T-helper 17 cell (primary cell): ENCODE results near the gene SPCS2. TPM values are rescaled to one million over a fixed set of nuclear protein-coding genes. Genes with fewer than 3 reads are reported as not detected.

ENCODE experiments used
- ATAC-seq: fragments of 150-1000 bp; cut with Tn5 transposase; 2 replicates; pipeline ENCODE4 v1.10.0; 2021; ENCODE audit warnings: mild to moderate bottlenecking, moderate library complexity
- DNase-seq, 3 donors: peaks; one replicate each; pipeline versions ENCODE4 v3.0.0 to v3.0.0-alpha.2; 2020 to 2021
- H3K9me3 ChIP-seq: one replicate; pipeline ENCODE4 v1.7.0; 2013; ENCODE audit warnings: low read length, mild to moderate bottlenecking; ENCODE audit not compliant: control insufficient read depth, poor library complexity, severe bottlenecking
- H3K27ac Mint-ChIP-seq: one replicate; pipeline ENCODE4 v1.8.0; 2022; ENCODE audit warnings: mild to moderate bottlenecking, moderate library complexity, mixed read lengths
- H3K27me3 Mint-ChIP-seq: one replicate; pipeline ENCODE4 v1.8.0; 2022; ENCODE audit warnings: mixed read lengths
- H3K36me3 Mint-ChIP-seq: one replicate; pipeline ENCODE4 v1.8.0; 2022; ENCODE audit warnings: low read depth, mixed read lengths
- H3K4me1 Mint-ChIP-seq: one replicate; pipeline ENCODE4 v1.8.0; 2022; ENCODE audit warnings: mild to moderate bottlenecking, mixed read lengths
- H3K4me3 Mint-ChIP-seq: one replicate; pipeline ENCODE4 v1.8.0; 2022; ENCODE audit warnings: mild to moderate bottlenecking, moderate library complexity, mixed read lengths
- total RNA-seq, 4 donors: library from RNA in 2 of 4; stranded (reverse) in 2 of 4; gene quantifications; one replicate each; pipeline ENCODE4 v1.2.3 and lab custom pipeline; 2022 to 2026

Gene SPCS2
- 10 to 100 TPM; 63.7 to 87.0 TPM for total RNA-seq
- 11.2 to 14.0 reads per million in 2 donors for total RNA-seq (lab: John Stamatoyannopoulos, UW)

GRCh38 chr11:74948898-74949752 lies at the start of gene SPCS2, which contains the start of gene XRRA1:
Gene SPCS2, plus strand, starts transcription at chr11:74949266. Its CDS starts 20 bp downstream, at chr11:74949286.
Gene XRRA1, minus strand, starts transcription at chr11:74949091. Its CDS starts 8,213 bp downstream, at chr11:74940878.
- H3K27me3 Mint-ChIP-seq: no peaks in the 10 kb centered on the region
- DNase-seq (peak; percentile 93 to 96 (median 95)), ATAC-seq (peak; percentile 97)
- H3K9me3 ChIP-seq: no peaks in the 10 kb centered on the region
- H3K27ac Mint-ChIP-seq: peak within 1 kb of the TSS; percentile 99
- H3K4me1 Mint-ChIP-seq: peaks cover 48% of the 10 kb centered on the region
- H3K36me3 Mint-ChIP-seq: peaks cover 10% of the 10 kb centered on the region
- H3K4me3 Mint-ChIP-seq: peak within 1 kb of the TSS; percentile 99

GRCh38 chr11:74902342-74902741 lies 46.7 kb upstream of the SPCS2 start:
- no peak for ATAC-seq
- H3K27me3 Mint-ChIP-seq: no peaks in the 10 kb centered on the region
- H3K27ac Mint-ChIP-seq: no peak overlapping the region
- no peak for DNase-seq
- no peaks in the 10 kb centered on the region for H3K4me1 Mint-ChIP-seq
- no peak overlapping the region for H3K4me3 Mint-ChIP-seq
- peaks cover 3% of the 10 kb centered on the region for H3K36me3 Mint-ChIP-seq
- H3K9me3 ChIP-seq: no peaks in the 10 kb centered on the region

GRCh38 chr11:74905326-74905725 lies 43.7 kb upstream of the SPCS2 start:
- Mint-ChIP-seq H3K4me3 (no peak overlapping the region), H3K4me1 (peaks cover 6% of the 10 kb centered on the region), H3K27me3 (no peaks in the 10 kb centered on the region), H3K27ac (peak overlapping the region; percentile 53), H3K36me3 (peaks cover 4% of the 10 kb centered on the region)
- H3K9me3 ChIP-seq: no peaks in the 10 kb centered on the region
- ATAC-seq (no peak), DNase-seq (no peak)

GRCh38 chr11:74909385-74909784 lies 39.7 kb upstream of the SPCS2 start:
- H3K27me3 Mint-ChIP-seq: no peaks in the 10 kb centered on the region
- H3K4me3 Mint-ChIP-seq: no peak overlapping the region
- ATAC-seq (no peak), DNase-seq (no peak)
- H3K9me3 ChIP-seq: no peaks in the 10 kb centered on the region
- peak overlapping the region; percentile 62 for H3K27ac Mint-ChIP-seq
- peaks cover 16% of the 10 kb centered on the region for H3K4me1 Mint-ChIP-seq
- H3K36me3 Mint-ChIP-seq: peaks cover 7% of the 10 kb centered on the region

GRCh38 chr11:74909812-74910211 lies 39.3 kb upstream of the SPCS2 start:
- H3K9me3 ChIP-seq: no peaks in the 10 kb centered on the region
- Mint-ChIP-seq H3K4me1 (peaks cover 16% of the 10 kb centered on the region), H3K36me3 (peaks cover 7% of the 10 kb centered on the region), H3K27ac (peak overlapping the region; percentile 62), H3K27me3 (no peaks in the 10 kb centered on the region), H3K4me3 (no peak overlapping the region)
- no peak for DNase-seq
- no peak for ATAC-seq

- no peak for DNase-seq
- Mint-ChIP-seq H3K27me3 (no peaks in the 10 kb centered on the region), H3K36me3 (peaks cover 15% of the 10 kb centered on the region), H3K4me1 (peaks cover 2% of the 10 kb centered on the region), H3K4me3 (no peak overlapping the region), H3K27ac (no peak overlapping the region)
- ATAC-seq: no peak
- H3K9me3 ChIP-seq: no peaks in the 10 kb centered on the region
Observed at GRCh38 chr11:74923125-74923524, 25.9 kb upstream of the SPCS2 start.

GRCh38 chr11:74925281-74925680 lies 23.8 kb upstream of the SPCS2 start:
- DNase-seq (no peak), ATAC-seq (no peak)
- Mint-ChIP-seq H3K4me3 (no peak overlapping the region), H3K27ac (no peak overlapping the region), H3K27me3 (no peaks in the 10 kb centered on the region), H3K36me3 (peaks cover 5% of the 10 kb centered on the region), H3K4me1 (peaks cover 2% of the 10 kb centered on the region)
- H3K9me3 ChIP-seq: no peaks in the 10 kb centered on the region

- Mint-ChIP-seq H3K36me3 (peaks cover 5% of the 10 kb centered on the region), H3K4me1 (peaks cover 2% of the 10 kb centered on the region), H3K27me3 (no peaks in the 10 kb centered on the region), H3K4me3 (no peak overlapping the region), H3K27ac (no peak overlapping the region)
- DNase-seq (no peak), ATAC-seq (no peak)
- H3K9me3 ChIP-seq: no peaks in the 10 kb centered on the region
Observed at GRCh38 chr11:74926304-74927030, 22.6 kb upstream of the SPCS2 start.

GRCh38 chr11:74927496-74927895 lies 21.6 kb upstream of the SPCS2 start:
- Mint-ChIP-seq H3K27me3 (no peaks in the 10 kb centered on the region), H3K4me3 (no peak overlapping the region), H3K4me1 (peaks cover 2% of the 10 kb centered on the region), H3K27ac (no peak overlapping the region), H3K36me3 (peaks cover 5% of the 10 kb centered on the region)
- DNase-seq (no peak), ATAC-seq (no peak)
- no peaks in the 10 kb centered on the region for H3K9me3 ChIP-seq

GRCh38 chr11:74929431-74930363 lies 19.4 kb upstream of the SPCS2 start:
- ATAC-seq (peak; percentile 89), DNase-seq (peak; percentile 18 to 45 (median 27))
- Mint-ChIP-seq H3K4me1 (peaks cover 2% of the 10 kb centered on the region), H3K4me3 (no peak overlapping the region), H3K36me3 (peaks cover 9% of the 10 kb centered on the region), H3K27ac (no peak overlapping the region), H3K27me3 (no peaks in the 10 kb centered on the region)
- H3K9me3 ChIP-seq: no peaks in the 10 kb centered on the region

- no peaks in the 10 kb centered on the region for H3K4me1 Mint-ChIP-seq
- no peak overlapping the region for H3K27ac Mint-ChIP-seq
- DNase-seq: no peak
- H3K27me3 Mint-ChIP-seq: no peaks in the 10 kb centered on the region
- peaks cover 8% of the 10 kb centered on the region for H3K36me3 Mint-ChIP-seq
- H3K4me3 Mint-ChIP-seq: no peak overlapping the region
- ATAC-seq: no peak
- H3K9me3 ChIP-seq: no peaks in the 10 kb centered on the region
Observed at GRCh38 chr11:74932169-74932568, 16.9 kb upstream of the SPCS2 start.

GRCh38 chr11:74932797-74933196 lies 16.3 kb upstream of the SPCS2 start:
- no peak overlapping the region for H3K27ac Mint-ChIP-seq
- ATAC-seq: no peak

More at GRCh38 chr11:74932797-74933196, 16.3 kb upstream of the SPCS2 start:
- Mint-ChIP-seq H3K4me1 (no peaks in the 10 kb centered on the region), H3K27me3 (no peaks in the 10 kb centered on the region), H3K4me3 (no peak overlapping the region), H3K36me3 (peaks cover 6% of the 10 kb centered on the region)
- DNase-seq: no peak
- no peaks in the 10 kb centered on the region for H3K9me3 ChIP-seq
